Measurements from ENCODE around the gene RIOK1. TPM values are rescaled to one million over a fixed set of nuclear protein-coding genes. Genes with fewer than 3 reads are reported as not detected.

The RIOK1 gene
- total and polyA plus RNA-seq, 9 of the 15 experiments (the other 6 are each of a cell fraction or from before 2014, with no cell fraction given) = 24.9 to 101 (median 52.2) TPM

- TF ChIP-seq RNF219 (CRISPR knock-in tag; IDR thresholded peaks at IDR 0.05) (no peak), GABPA (tag; conservative IDR thresholded peaks at IDR 0.05; ENCODE audit: low read depth) (no peak), EHMT2 (IDR thresholded peaks at IDR 0.05) (no peak), KAT7 (CRISPR knock-in tag; IDR thresholded peaks at IDR 0.05; ENCODE audit: borderline replicate concordance) (0 out of 2 replicates have a peak, but pooled peaks have one; percentile 16), ZNF518B (CRISPR knock-in tag; IDR thresholded peaks at IDR 0.05) (no peak), ZBTB17 (CRISPR knock-in tag; IDR thresholded peaks at IDR 0.05) (no peak), NFYB (IDR thresholded peaks at IDR 0.05; ENCODE audit: extremely low read depth, insufficient read length) (no peak), ZC3H4 (CRISPR knock-in tag; IDR thresholded peaks at IDR 0.05; ENCODE audit: borderline replicate concordance) (no peak), CHD1 (IDR thresholded peaks at IDR 0.05; ENCODE audit: low read length) (peak; percentile 28), MIER1 (IDR thresholded peaks at IDR 0.05; ENCODE audit: low read depth) (no peak; the same call in 1 of the 2 replicates), MECOM (CRISPR knock-in tag; IDR thresholded peaks at IDR 0.05) (no peak), NCOA1 (IDR thresholded peaks at IDR 0.05; ENCODE audit: low read depth) (no peak), FOXJ3 (CRISPR knock-in tag; IDR thresholded peaks at IDR 0.05) (no peak), PCBP2 (IDR thresholded peaks at IDR 0.05; ENCODE audit: low read depth, low read length, poor library complexity, severe bottlenecking) (no peak), FOXK1 (CRISPR knock-in tag; IDR thresholded peaks at IDR 0.05; ENCODE audit: borderline replicate concordance) (no peak), ZNF140 (CRISPR knock-in tag; IDR thresholded peaks at IDR 0.05) (no peak), ELF2 (CRISPR knock-in tag; IDR thresholded peaks at IDR 0.05) (0 out of 2 replicates have a peak, but pooled peaks have one; percentile 16), ZNF134 (CRISPR knock-in tag; conservative IDR thresholded peaks at IDR 0.05) (no peak), ARID4B (CRISPR knock-in tag; IDR thresholded peaks at IDR 0.05) (0 out of 2 replicates have a peak, but pooled peaks have one; percentile 10)
Measured at GRCh38 chr6:7390226-7390878, 744 bp downstream of the RIOK1 start (continued).

Data from K562 (cell line).